ENCODE measurements around the gene INSL6.

GRCh38 chr9:5140151-5140550, 45.3 kb downstream of the INSL6 start:
- TF ChIP-seq GATA2 (IDR thresholded peaks at IDR 0.05; ENCODE audit: low read depth, low read length) = no peak
- no peak for TF ChIP-seq GATA3 (IDR thresholded peaks at IDR 0.05; ENCODE audit: low read depth, low read length)

Measured in SH-SY5Y (cell line).